C4-2B (cell line): ENCODE results near the gene FAM13A.

ENCODE experiments used
- ZFX ChIP-seq: fragments of 450-650 bp; IDR thresholded peaks from 2 replicates; pipeline ENCODE4 v1.6.1; 2017
- TF ChIP-seq, protein P1 (sequence below): fragments of 450-650 bp; conservative IDR thresholded peaks from 2 replicates; pipeline ENCODE4 v1.5.1; 2017; ENCODE audit warnings: mild to moderate bottlenecking

DNA sequence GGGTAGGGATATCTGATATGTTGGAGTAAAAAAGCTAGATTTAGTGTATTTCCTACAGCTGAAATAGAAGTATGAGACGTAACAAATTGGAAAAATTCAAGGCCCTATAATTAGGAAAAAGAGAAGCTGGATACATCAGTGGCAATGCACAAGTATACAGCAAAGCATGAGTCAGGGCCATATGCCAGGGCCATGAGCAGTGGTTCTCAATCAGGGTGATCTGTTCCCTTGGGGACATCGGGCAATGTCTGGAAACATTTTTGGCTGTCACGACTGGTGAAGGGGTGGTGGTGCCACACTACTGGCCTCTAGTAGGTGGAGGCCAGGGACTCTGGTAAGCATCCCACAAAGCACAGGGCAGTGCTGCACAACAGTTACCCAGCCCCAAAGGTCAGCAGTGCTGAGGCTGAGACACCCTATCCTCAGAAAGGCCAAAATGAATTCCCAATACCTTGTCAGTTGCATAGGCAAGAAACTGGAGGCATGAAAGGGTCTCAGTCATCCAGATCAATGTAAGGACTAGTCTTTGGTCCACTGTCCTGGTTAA, 322.5 kb downstream of the FAM13A start:
- no peak for TF ChIP-seq ZFX
- TF ChIP-seq, protein P1, sequence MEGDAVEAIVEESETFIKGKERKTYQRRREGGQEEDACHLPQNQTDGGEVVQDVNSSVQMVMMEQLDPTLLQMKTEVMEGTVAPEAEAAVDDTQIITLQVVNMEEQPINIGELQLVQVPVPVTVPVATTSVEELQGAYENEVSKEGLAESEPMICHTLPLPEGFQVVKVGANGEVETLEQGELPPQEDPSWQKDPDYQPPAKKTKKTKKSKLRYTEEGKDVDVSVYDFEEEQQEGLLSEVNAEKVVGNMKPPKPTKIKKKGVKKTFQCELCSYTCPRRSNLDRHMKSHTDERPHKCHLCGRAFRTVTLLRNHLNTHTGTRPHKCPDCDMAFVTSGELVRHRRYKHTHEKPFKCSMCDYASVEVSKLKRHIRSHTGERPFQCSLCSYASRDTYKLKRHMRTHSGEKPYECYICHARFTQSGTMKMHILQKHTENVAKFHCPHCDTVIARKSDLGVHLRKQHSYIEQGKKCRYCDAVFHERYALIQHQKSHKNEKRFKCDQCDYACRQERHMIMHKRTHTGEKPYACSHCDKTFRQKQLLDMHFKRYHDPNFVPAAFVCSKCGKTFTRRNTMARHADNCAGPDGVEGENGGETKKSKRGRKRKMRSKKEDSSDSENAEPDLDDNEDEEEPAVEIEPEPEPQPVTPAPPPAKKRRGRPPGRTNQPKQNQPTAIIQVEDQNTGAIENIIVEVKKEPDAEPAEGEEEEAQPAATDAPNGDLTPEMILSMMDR: no peak
